BE2C (cell line): Measurements from ENCODE around the gene MCAT.

Experiments
- DNase-seq: peaks from one replicate; pipeline ENCODE4 v3.0.0-alpha.2; 2020
- H3K27me3 ChIP-seq: fragments of 250-450 bp; sonication (Bioruptor Pico); 2 replicates; pipeline ENCODE4 v1.5.1; 2020; ENCODE audit warnings: mild to moderate bottlenecking
- H3K36me3 ChIP-seq: fragments of 250-450 bp; sonication (Bioruptor Pico); 2 replicates; pipeline ENCODE4 v1.5.1; 2020; ENCODE audit warnings: mild to moderate bottlenecking
- H3K4me1 ChIP-seq: fragments of 250-450 bp; sonication (Bioruptor Pico); 2 replicates; pipeline ENCODE4 v1.5.1; 2020
- H3K4me3 ChIP-seq: 2 replicates; pipeline ENCODE4 v1.5.1; 2011; ENCODE audit warnings: low read depth, low read length
- H3K9me3 ChIP-seq: fragments of 250-450 bp; sonication (Bioruptor Pico); 2 replicates; pipeline ENCODE4 v1.5.1; 2020
- CTCF ChIP-seq: IDR thresholded peaks from 2 replicates; pipeline ENCODE4 v1.5.1; 2012; ENCODE audit warnings: mild to moderate bottlenecking, low read depth, low read length

MCAT gene

GRCh38 chr22:43101306-43101705 lies 41.9 kb downstream of the MCAT start:
- Histone ChIP-seq H3K36me3 (no peaks in the 10 kb centered on the region), H3K27me3 (no peaks in the 10 kb centered on the region), H3K4me3 (no peak overlapping the region), H3K9me3 (no peaks in the 10 kb centered on the region), H3K4me1 (peaks cover 10% of the 10 kb centered on the region)
- no peak for DNase-seq
- TF ChIP-seq CTCF, result no peak

- H3K27me3 ChIP-seq, result no peaks in the 10 kb centered on the region
- no peak for DNase-seq
- H3K4me3 ChIP-seq, result no peak overlapping the region
- no peak for TF ChIP-seq CTCF
- no peaks in the 10 kb centered on the region; the same call in 1 of the 2 replicates for H3K9me3 ChIP-seq
- H3K36me3 ChIP-seq, result no peaks in the 10 kb centered on the region
- H3K4me1 ChIP-seq, result peaks cover 10% of the 10 kb centered on the region
These were observed 43.0 kb downstream of the MCAT start for GRCh38 chr22:43100225-43100624.

GRCh38 chr22:43099095-43099494 lies 44.1 kb downstream of the MCAT start:
- no peaks in the 10 kb centered on the region; the same call in 1 of the 2 replicates for H3K9me3 ChIP-seq
- DNase-seq, result no peak
- H3K27me3 ChIP-seq, result no peaks in the 10 kb centered on the region
- no peak for TF ChIP-seq CTCF
- no peak overlapping the region for H3K4me3 ChIP-seq
- H3K4me1 ChIP-seq, result peaks cover 12% of the 10 kb centered on the region
- no peaks in the 10 kb centered on the region for H3K36me3 ChIP-seq

- no peaks in the 10 kb centered on the region for H3K27me3 ChIP-seq
- TF ChIP-seq CTCF, result no peak
These were observed 44.8 kb downstream of the MCAT start for GRCh38 chr22:43098356-43098755.

GRCh38 chr22:43096420-43096819 lies 46.8 kb downstream of the MCAT start:
- Histone ChIP-seq H3K4me3 (no peak overlapping the region), H3K9me3 (no peaks in the 10 kb centered on the region; the same call in 1 of the 2 replicates), H3K27me3 (no peaks in the 10 kb centered on the region), H3K4me1 (peaks cover 5% of the 10 kb centered on the region), H3K36me3 (no peaks in the 10 kb centered on the region)
- TF ChIP-seq CTCF, result no peak
- DNase-seq, result no peak

More at GRCh38 chr22:43098356-43098755, 44.8 kb downstream of the MCAT start:
- H3K4me3 ChIP-seq, result no peak overlapping the region
- H3K9me3 ChIP-seq, result no peaks in the 10 kb centered on the region; the same call in 1 of the 2 replicates
- no peak for DNase-seq
- H3K36me3 ChIP-seq, result no peaks in the 10 kb centered on the region
- H3K4me1 ChIP-seq, result peaks cover 5% of the 10 kb centered on the region

- Histone ChIP-seq H3K4me1 (peaks cover 5% of the 10 kb centered on the region), H3K9me3 (no peaks in the 10 kb centered on the region; the same call in 1 of the 2 replicates), H3K36me3 (no peaks in the 10 kb centered on the region), H3K27me3 (no peaks in the 10 kb centered on the region), H3K4me3 (no peak overlapping the region)
- TF ChIP-seq CTCF, result no peak
- DNase-seq, result no peak
These were observed 48.6 kb downstream of the MCAT start for GRCh38 chr22:43094551-43094950.
